GM23338 (cell line): Measurements from ENCODE around the gene EXOC4. TPM values are rescaled to one million over a fixed set of nuclear protein-coding genes. Genes with fewer than 3 reads are reported as not detected.

Source experiments
- ATAC-seq: fragments of 200-7000 bp; cut with Tn5 transposase; 3 replicates; pipeline ENCODE4 v1.9.1; 2020
- DNase-seq: peaks from one replicate; pipeline ENCODE4 v3.0.0-alpha.2; 2015; ENCODE audit warnings: low spot score
- H2AFZ ChIP-seq: fragments of 200-600 bp; sonication (generic); 2 replicates; pipeline ENCODE4 v1.8.0; 2016; ENCODE audit warnings: antibody characterized with exemption, mild to moderate bottlenecking, moderate library complexity
- H3F3A ChIP-seq: fragments of 200-600 bp; sonication (generic); replicated peaks from 2 replicates; pipeline ENCODE4 v1.8.0; 2017; ENCODE audit warnings: antibody characterized with exemption, mixed run types, low read depth
- H3K27ac ChIP-seq: fragments of 200-600 bp; sonication (generic); 2 replicates; pipeline ENCODE4 v1.6.1; 2016; ENCODE audit warnings: low read depth
- H3K27me3 ChIP-seq: fragments of 200-600 bp; sonication (generic); 2 replicates; pipeline ENCODE4 v1.8.0; 2016; ENCODE audit warnings: mild to moderate bottlenecking, mixed run types, moderate library complexity; ENCODE audit not compliant: insufficient read depth
- H3K36me3 ChIP-seq: fragments of 200-600 bp; sonication (generic); 2 replicates; pipeline ENCODE4 v1.8.0; 2016; ENCODE audit warnings: mild to moderate bottlenecking; ENCODE audit not compliant: insufficient read depth
- H3K4me1 ChIP-seq: fragments of 200-600 bp; sonication (generic); 2 replicates; pipeline ENCODE4 v1.8.0; 2016; ENCODE audit warnings: mild to moderate bottlenecking, moderate library complexity; ENCODE audit not compliant: insufficient read depth
- H3K4me2 ChIP-seq: fragments of 200-600 bp; sonication (generic); 2 replicates; pipeline ENCODE4 v1.7.1; 2017; ENCODE audit warnings: mixed run types
- H3K4me3 ChIP-seq: fragments of 200-600 bp; sonication (generic); 2 replicates; pipeline ENCODE4 v1.6.1; 2016; ENCODE audit warnings: mixed run types
- H3K79me2 ChIP-seq: fragments of 200-600 bp; sonication (generic); replicated peaks from 2 replicates; pipeline ENCODE4 v1.8.0; 2017; ENCODE audit warnings: mild to moderate bottlenecking; ENCODE audit not compliant: insufficient read depth
- H3K9me2 ChIP-seq: fragments of 200-600 bp; sonication (generic); 2 replicates; pipeline ENCODE4 v1.8.0; 2017; ENCODE audit not compliant: insufficient read depth
- H4K20me1 ChIP-seq: fragments of 200-600 bp; sonication (generic); replicated peaks from 2 replicates; pipeline ENCODE4 v1.8.0; 2017; ENCODE audit warnings: mild to moderate bottlenecking; ENCODE audit not compliant: insufficient read depth
- H3K27ac Mint-ChIP-seq: 2 replicates; pipeline ENCODE4 v1.8.0; 2020; ENCODE audit warnings: inconsistent platforms, mild to moderate bottlenecking, moderate library complexity, mixed read lengths
- H3K27me3 Mint-ChIP-seq: 3 replicates; pipeline ENCODE4 v1.8.0; 2022; ENCODE audit warnings: low read depth, mild to moderate bottlenecking, moderate library complexity, mixed read lengths, inconsistent platforms; ENCODE audit not compliant: insufficient read depth, poor library complexity
- H3K36me3 Mint-ChIP-seq: 3 replicates; pipeline ENCODE4 v1.8.0; 2021; ENCODE audit warnings: low read depth, mild to moderate bottlenecking, inconsistent platforms, moderate library complexity, mixed read lengths
- H3K4me1 Mint-ChIP-seq: 3 replicates; pipeline ENCODE4 v1.8.0; 2020; ENCODE audit warnings: mild to moderate bottlenecking, inconsistent platforms, mixed read lengths
- H3K4me3 Mint-ChIP-seq: 3 replicates; pipeline ENCODE4 v1.8.0; 2021; ENCODE audit warnings: moderate library complexity, mild to moderate bottlenecking, inconsistent platforms, mixed read lengths
- H3K9me3 Mint-ChIP-seq: 3 replicates; pipeline ENCODE4 v1.8.0; 2020; ENCODE audit warnings: moderate library complexity, mild to moderate bottlenecking, inconsistent platforms, mixed read lengths
- CREB1 ChIP-seq: fragments of 250-450 bp; sonication (Bioruptor Pico); IDR thresholded peaks from 2 replicates; pipeline ENCODE4 v1.5.0; 2020; ENCODE audit warnings: low read depth, mild to moderate bottlenecking, moderate library complexity
- CTCF ChIP-seq, 2 experiments: fragments of 200-600 bp in 1 of 2; sonication (generic) in 1 of 2; conservative IDR thresholded peaks; 2 replicates each; pipeline versions ENCODE4 v1.5.1 to v1.6.1; 2016 to 2017; ENCODE audit warnings: antibody characterized with exemption in 2 of 2, low read depth in 2 of 2, mild to moderate bottlenecking in 2 of 2, moderate library complexity in 1 of 2
- ETS1 ChIP-seq: IDR thresholded peaks from 2 replicates; pipeline ENCODE4 v1.6.1; 2016; ENCODE audit warnings: antibody characterized with exemption
- EZH2 ChIP-seq: fragments of 200-600 bp; sonication (generic); IDR thresholded peaks from one replicate; pipeline ENCODE4 v1.8.0; 2017; ENCODE audit warnings: antibody characterized with exemption, mild to moderate bottlenecking, low read depth; ENCODE audit not compliant: unreplicated experiment
- EZH2phosphoT487 ChIP-seq: fragments of 200-600 bp; sonication (generic); IDR thresholded peaks from one replicate; pipeline ENCODE4 v1.8.1; 2018; ENCODE audit warnings: antibody characterized with exemption; ENCODE audit not compliant: unreplicated experiment
- JUNB ChIP-seq: IDR thresholded peaks from one replicate; pipeline ENCODE4 v1.6.1; 2016; ENCODE audit warnings: antibody characterized with exemption; ENCODE audit not compliant: unreplicated experiment
- NANOG ChIP-seq: IDR thresholded peaks from 2 replicates; pipeline ENCODE4 v1.6.1; 2016; ENCODE audit warnings: antibody characterized with exemption, borderline replicate concordance
- POLR2AphosphoS5 ChIP-seq: IDR thresholded peaks from 2 replicates; pipeline ENCODE4 v1.6.1; 2016; ENCODE audit warnings: antibody characterized with exemption, low read depth
- REST ChIP-seq: IDR thresholded peaks from one replicate; pipeline ENCODE4 v1.6.1; 2018; ENCODE audit warnings: antibody characterized with exemption; ENCODE audit not compliant: unreplicated experiment
- STAT1 ChIP-seq: IDR thresholded peaks from one replicate; pipeline ENCODE4 v1.6.1; 2016; ENCODE audit warnings: antibody characterized with exemption; ENCODE audit not compliant: unreplicated experiment
- ZNF114 ChIP-seq: fragments of 250-450 bp; sonication (Bioruptor Pico); IDR thresholded peaks from 2 replicates; pipeline ENCODE4 v1.5.0; 2020; ENCODE audit warnings: mild to moderate bottlenecking, moderate library complexity
- ZNF331 ChIP-seq: fragments of 250-450 bp; sonication (Bioruptor Pico); IDR thresholded peaks from 2 replicates; pipeline ENCODE4 v1.5.0; 2020; ENCODE audit warnings: low read depth, mild to moderate bottlenecking, moderate library complexity
- polyA plus RNA-seq: library from polyadenylated mRNA; unstranded; fragments of >200 nt; fragmentation: Nextera tagmentation; extraction: Ambion mirVana; gene quantifications from 2 replicates; pipeline ENCODE4 v1.2.1, GENCODE V29; 2016
- total RNA-seq: library from RNA; depleted of rRNA; stranded (reverse); fragments of >200 nt; shearing (Covaris generic); gene quantifications from 2 replicates; pipeline ENCODE4 v1.2.3, GENCODE V29; 2014
- TF ChIP-seq, protein P1 (sequence below): fragments of 250-450 bp; sonication (Bioruptor Pico); IDR thresholded peaks from 2 replicates; pipeline ENCODE4 v1.5.0; 2020; ENCODE audit warnings: mild to moderate bottlenecking, moderate library complexity

The EXOC4 gene
- total and polyA plus RNA-seq, 2 experiments from 2014 or later, result 37.5 to 52.7 TPM

GRCh38 chr7:133458688-133459087 is 205.8 kb downstream of the EXOC4 start:
- Histone ChIP-seq H4K20me1 (no peaks in the 10 kb centered on the region), H3K4me3 (no peak overlapping the region), H3K4me1 (no peaks in the 10 kb centered on the region; the same call in 1 of the 2 replicates), H3K79me2 (no peaks in the 10 kb centered on the region), H3K36me3 (no peaks in the 10 kb centered on the region), H2AFZ (no peak overlapping the region), H3K27ac (no peak overlapping the region), H3K27me3 (no peaks in the 10 kb centered on the region), H3F3A (no peaks in the 10 kb centered on the region), H3K4me2 (no peak overlapping the region), H3K9me2 (no peaks in the 10 kb centered on the region)
- H3K9me3 Mint-ChIP-seq, result no peaks in the 10 kb centered on the region
- DNase-seq (no peak), ATAC-seq (no peak)
- no peaks in the 10 kb centered on the region for H3K36me3 Mint-ChIP-seq
- TF ChIP-seq CREB1 (CRISPR knock-in tag) (no peak), EZH2phosphoT487 (no peak), ETS1 (no peak), STAT1 (no peak), POLR2AphosphoS5 (no peak), EZH2 (no peak), JUNB (no peak), ZNF114 (CRISPR knock-in tag) (no peak), ZNF331 (CRISPR knock-in tag) (no peak), CTCF (conservative IDR thresholded peaks at IDR 0.05; ENCODE audit: low read depth in 2 of 2) (no peak), REST (no peak), NANOG (no peak)
- TF ChIP-seq, protein P1, sequence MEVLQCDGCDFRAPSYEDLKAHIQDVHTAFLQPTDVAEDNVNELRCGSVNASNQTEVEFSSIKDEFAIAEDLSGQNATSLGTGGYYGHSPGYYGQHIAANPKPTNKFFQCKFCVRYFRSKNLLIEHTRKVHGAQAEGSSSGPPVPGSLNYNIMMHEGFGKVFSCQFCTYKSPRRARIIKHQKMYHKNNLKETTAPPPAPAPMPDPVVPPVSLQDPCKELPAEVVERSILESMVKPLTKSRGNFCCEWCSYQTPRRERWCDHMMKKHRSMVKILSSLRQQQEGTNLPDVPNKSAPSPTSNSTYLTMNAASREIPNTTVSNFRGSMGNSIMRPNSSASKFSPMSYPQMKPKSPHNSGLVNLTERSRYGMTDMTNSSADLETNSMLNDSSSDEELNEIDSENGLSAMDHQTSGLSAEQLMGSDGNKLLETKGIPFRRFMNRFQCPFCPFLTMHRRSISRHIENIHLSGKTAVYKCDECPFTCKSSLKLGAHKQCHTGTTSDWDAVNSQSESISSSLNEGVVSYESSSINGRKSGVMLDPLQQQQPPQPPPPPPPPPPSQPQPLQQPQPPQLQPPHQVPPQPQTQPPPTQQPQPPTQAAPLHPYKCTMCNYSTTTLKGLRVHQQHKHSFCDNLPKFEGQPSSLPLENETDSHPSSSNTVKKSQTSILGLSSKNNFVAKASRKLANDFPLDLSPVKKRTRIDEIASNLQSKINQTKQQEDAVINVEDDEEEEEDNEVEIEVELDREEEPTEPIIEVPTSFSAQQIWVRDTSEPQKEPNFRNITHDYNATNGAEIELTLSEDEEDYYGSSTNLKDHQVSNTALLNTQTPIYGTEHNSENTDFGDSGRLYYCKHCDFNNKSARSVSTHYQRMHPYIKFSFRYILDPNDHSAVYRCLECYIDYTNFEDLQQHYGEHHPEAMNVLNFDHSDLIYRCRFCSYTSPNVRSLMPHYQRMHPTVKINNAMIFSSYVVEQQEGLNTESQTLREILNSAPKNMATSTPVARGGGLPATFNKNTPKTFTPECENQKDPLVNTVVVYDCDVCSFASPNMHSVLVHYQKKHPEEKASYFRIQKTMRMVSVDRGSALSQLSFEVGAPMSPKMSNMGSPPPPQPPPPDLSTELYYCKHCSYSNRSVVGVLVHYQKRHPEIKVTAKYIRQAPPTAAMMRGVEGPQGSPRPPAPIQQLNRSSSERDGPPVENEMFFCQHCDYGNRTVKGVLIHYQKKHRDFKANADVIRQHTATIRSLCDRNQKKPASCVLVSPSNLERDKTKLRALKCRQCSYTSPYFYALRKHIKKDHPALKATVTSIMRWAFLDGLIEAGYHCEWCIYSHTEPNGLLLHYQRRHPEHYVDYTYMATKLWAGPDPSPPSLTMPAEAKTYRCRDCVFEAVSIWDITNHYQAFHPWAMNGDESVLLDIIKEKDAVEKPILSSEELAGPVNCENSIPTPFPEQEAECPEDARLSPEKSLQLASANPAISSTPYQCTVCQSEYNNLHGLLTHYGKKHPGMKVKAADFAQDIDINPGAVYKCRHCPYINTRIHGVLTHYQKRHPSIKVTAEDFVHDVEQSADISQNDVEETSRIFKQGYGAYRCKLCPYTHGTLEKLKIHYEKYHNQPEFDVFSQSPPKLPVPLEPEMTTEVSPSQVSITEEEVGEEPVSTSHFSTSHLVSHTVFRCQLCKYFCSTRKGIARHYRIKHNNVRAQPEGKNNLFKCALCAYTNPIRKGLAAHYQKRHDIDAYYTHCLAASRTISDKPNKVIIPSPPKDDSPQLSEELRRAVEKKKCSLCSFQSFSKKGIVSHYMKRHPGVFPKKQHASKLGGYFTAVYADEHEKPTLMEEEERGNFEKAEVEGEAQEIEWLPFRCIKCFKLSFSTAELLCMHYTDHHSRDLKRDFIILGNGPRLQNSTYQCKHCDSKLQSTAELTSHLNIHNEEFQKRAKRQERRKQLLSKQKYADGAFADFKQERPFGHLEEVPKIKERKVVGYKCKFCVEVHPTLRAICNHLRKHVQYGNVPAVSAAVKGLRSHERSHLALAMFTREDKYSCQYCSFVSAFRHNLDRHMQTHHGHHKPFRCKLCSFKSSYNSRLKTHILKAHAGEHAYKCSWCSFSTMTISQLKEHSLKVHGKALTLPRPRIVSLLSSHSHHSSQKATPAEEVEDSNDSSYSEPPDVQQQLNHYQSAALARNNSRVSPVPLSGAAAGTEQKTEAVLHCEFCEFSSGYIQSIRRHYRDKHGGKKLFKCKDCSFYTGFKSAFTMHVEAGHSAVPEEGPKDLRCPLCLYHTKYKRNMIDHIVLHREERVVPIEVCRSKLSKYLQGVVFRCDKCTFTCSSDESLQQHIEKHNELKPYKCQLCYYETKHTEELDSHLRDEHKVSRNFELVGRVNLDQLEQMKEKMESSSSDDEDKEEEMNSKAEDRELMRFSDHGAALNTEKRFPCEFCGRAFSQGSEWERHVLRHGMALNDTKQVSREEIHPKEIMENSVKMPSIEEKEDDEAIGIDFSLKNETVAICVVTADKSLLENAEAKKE (CRISPR knock-in tag), result no peak
- no peak overlapping the region for H3K4me3 Mint-ChIP-seq
- no peaks in the 10 kb centered on the region for H3K27me3 Mint-ChIP-seq
- no peak overlapping the region for H3K27ac Mint-ChIP-seq
- peaks cover 6% of the 10 kb centered on the region; the same call in 2 of the 3 replicates for H3K4me1 Mint-ChIP-seq
